Nephron progenitor cell (in vitro differentiated cells): ENCODE measurements around the gene OR8I2.
"Not testable (repeated sequence)": the region's sequence is repeated elsewhere in the genome, so short reads cannot be mapped to it uniquely, and the experiment has no call there.

Source experiments
- DNase-seq: peaks from one replicate; pipeline ENCODE4 v3.0.0; 2021
- H3K27ac Mint-ChIP-seq: 2 replicates; pipeline ENCODE4 v1.8.0; 2021; ENCODE audit warnings: mild to moderate bottlenecking, moderate library complexity, mixed read lengths
- H3K27me3 Mint-ChIP-seq: 2 replicates; pipeline ENCODE4 v1.8.0; 2021; ENCODE audit warnings: mild to moderate bottlenecking, low read depth, mixed read lengths; ENCODE audit not compliant: poor library complexity
- H3K36me3 Mint-ChIP-seq: 2 replicates; pipeline ENCODE4 v1.8.0; 2021; ENCODE audit warnings: low read depth, mixed read lengths
- H3K4me1 Mint-ChIP-seq: 2 replicates; pipeline ENCODE4 v1.8.0; 2021; ENCODE audit warnings: mixed read lengths
- H3K4me3 Mint-ChIP-seq: 2 replicates; pipeline ENCODE4 v1.8.0; 2021; ENCODE audit warnings: mild to moderate bottlenecking, moderate library complexity, mixed read lengths
- H3K9me3 Mint-ChIP-seq: 2 replicates; pipeline ENCODE4 v1.8.0; 2021; ENCODE audit warnings: mild to moderate bottlenecking, moderate library complexity, mixed read lengths
- CTCF ChIP-seq: fragments of 200-600 bp; sonication (generic); IDR thresholded peaks from 2 replicates; pipeline ENCODE4 v1.5.0; 2021; ENCODE audit warnings: antibody characterized with exemption

The OR8I2 gene

GRCh38 chr11:56066980-56067379, 26.1 kb upstream of the OR8I2 start:
- Mint-ChIP-seq H3K4me3 (no peak overlapping the region), H3K27ac (no peak overlapping the region), H3K36me3 (no peaks in the 10 kb centered on the region), H3K9me3 (no peaks in the 10 kb centered on the region), H3K4me1 (no peaks in the 10 kb centered on the region), H3K27me3 (no peaks in the 10 kb centered on the region)
- no peak for DNase-seq
- no peak for TF ChIP-seq CTCF

GRCh38 chr11:56089697-56090096, 3.4 kb upstream of the OR8I2 start:
- Mint-ChIP-seq H3K4me1 (no peaks in the 10 kb centered on the region), H3K27me3 (no peaks in the 10 kb centered on the region), H3K36me3 (no peaks in the 10 kb centered on the region), H3K4me3 (no peak overlapping the region), H3K9me3 (no peaks in the 10 kb centered on the region), H3K27ac (no peak overlapping the region)
- no peak for DNase-seq
- TF ChIP-seq CTCF, result no peak

- DNase-seq, result no peak
- Mint-ChIP-seq H3K9me3 (no peaks in the 10 kb centered on the region), H3K36me3 (no peaks in the 10 kb centered on the region), H3K4me1 (no peaks in the 10 kb centered on the region), H3K27ac (no peak within 1 kb of the TSS), H3K4me3 (no peak within 1 kb of the TSS), H3K27me3 (no peaks in the 10 kb centered on the region)
- TF ChIP-seq CTCF, result no peak
Measured at GRCh38 chr11:56103210-56103737, 10.2 kb downstream of the OR8I2 start, which contains the start of gene OR8H2. Gene OR8H2 (plus strand): TSS chr11:56103687. CDS start chr11:56105043, 1,356 bp downstream.

- Mint-ChIP-seq H3K4me3 (no peak within 1 kb of the TSS), H3K27ac (no peak within 1 kb of the TSS), H3K4me1 (no peaks in the 10 kb centered on the region)
Measured at GRCh38 chr11:56122073-56122472, 29.0 kb downstream of the OR8I2 start, which contains the start of gene OR8H3. Gene OR8H3 (plus strand): TSS chr11:56122373. CDS start chr11:56122373, 0 bp downstream.

GRCh38 chr11:56140151-56140661, 47.1 kb downstream of the OR8I2 start, which contains the start of gene OR8J3:
Gene OR8J3 (minus strand): TSS chr11:56140201. CDS start chr11:56137718, 2,483 bp downstream.
- Mint-ChIP-seq H3K9me3 (no peaks in the 10 kb centered on the region), H3K4me1 (no peaks in the 10 kb centered on the region), H3K27me3 (peaks cover 4% of the 10 kb centered on the region), H3K27ac (no peak within 1 kb of the TSS), H3K36me3 (no peaks in the 10 kb centered on the region), H3K4me3 (no peak within 1 kb of the TSS)
- no peak for DNase-seq
- TF ChIP-seq CTCF, result no peak

More at GRCh38 chr11:56122073-56122472, 29.0 kb downstream of the OR8I2 start, which contains the start of gene OR8H3:
- DNase-seq, result no peak
- Mint-ChIP-seq H3K27me3 (no peaks in the 10 kb centered on the region), H3K36me3 (no peaks in the 10 kb centered on the region), H3K9me3 (no peaks in the 10 kb centered on the region)
- no peak for TF ChIP-seq CTCF

- H3K9me3 Mint-ChIP-seq, H3K4me1 Mint-ChIP-seq, DNase-seq, H3K27ac Mint-ChIP-seq, H3K27me3 Mint-ChIP-seq, H3K36me3 Mint-ChIP-seq, H3K4me3 Mint-ChIP-seq: not testable (repeated sequence)
Measured at GRCh38 chr11:56143681-56144080, 50.6 kb downstream of the OR8I2 start.
